H1 (cell line): ENCODE data around the gene AOC1. TPM values are rescaled to one million over a fixed set of nuclear protein-coding genes. Genes with fewer than 3 reads are reported as not detected.

Source experiments
- polyA plus RNA-seq, 7 experiments: library from polyadenylated mRNA; depleted of rRNA in 3 of 7; stranded (reverse) in 5 of 7; unstranded in 2 of 7; fragments of >200 nt in 5 of 7; fragments of 200-250 nt in 2 of 7; gene quantifications; 1 replicate in 5 of 7; 2 replicates in 1 of 7; 4 replicates in 1 of 7; pipeline versions ENCODE4 v1.2.1 to v1.2.3, GENCODE V29; 2011 to 2013; ENCODE audit warnings: missing spikeins in 2 of 7, mixed read lengths in 2 of 7
- total RNA-seq: library from RNA; stranded (reverse); fragmentation: NEBNext Ultra II Directional; extraction: Animal tissue kit (Norgen Biotek cat#: 25700); gene quantifications from 2 replicates; pipeline ENCODE4 v1.2.1, GENCODE V29; 2021
- TF ChIP-seq, protein P1 (sequence below): fragments of 300-600 bp; sonication (generic); IDR thresholded peaks from 2 replicates; pipeline ENCODE4 v1.7.1; 2012; ENCODE audit warnings: low read length, moderate library complexity, mild to moderate bottlenecking, inconsistent platforms; ENCODE audit not compliant: insufficient replicate concordance

AOC1 gene
- total and polyA plus RNA-seq, 2 of the 8 experiments (the other 6 are each of a cell fraction or from before 2014, with no cell fraction given), result 0.15 to 0.17 TPM

GRCh38 chr7:150846291-150847115 lies 5.8 kb upstream of the AOC1 start (continued):
- TF ChIP-seq, protein P1, sequence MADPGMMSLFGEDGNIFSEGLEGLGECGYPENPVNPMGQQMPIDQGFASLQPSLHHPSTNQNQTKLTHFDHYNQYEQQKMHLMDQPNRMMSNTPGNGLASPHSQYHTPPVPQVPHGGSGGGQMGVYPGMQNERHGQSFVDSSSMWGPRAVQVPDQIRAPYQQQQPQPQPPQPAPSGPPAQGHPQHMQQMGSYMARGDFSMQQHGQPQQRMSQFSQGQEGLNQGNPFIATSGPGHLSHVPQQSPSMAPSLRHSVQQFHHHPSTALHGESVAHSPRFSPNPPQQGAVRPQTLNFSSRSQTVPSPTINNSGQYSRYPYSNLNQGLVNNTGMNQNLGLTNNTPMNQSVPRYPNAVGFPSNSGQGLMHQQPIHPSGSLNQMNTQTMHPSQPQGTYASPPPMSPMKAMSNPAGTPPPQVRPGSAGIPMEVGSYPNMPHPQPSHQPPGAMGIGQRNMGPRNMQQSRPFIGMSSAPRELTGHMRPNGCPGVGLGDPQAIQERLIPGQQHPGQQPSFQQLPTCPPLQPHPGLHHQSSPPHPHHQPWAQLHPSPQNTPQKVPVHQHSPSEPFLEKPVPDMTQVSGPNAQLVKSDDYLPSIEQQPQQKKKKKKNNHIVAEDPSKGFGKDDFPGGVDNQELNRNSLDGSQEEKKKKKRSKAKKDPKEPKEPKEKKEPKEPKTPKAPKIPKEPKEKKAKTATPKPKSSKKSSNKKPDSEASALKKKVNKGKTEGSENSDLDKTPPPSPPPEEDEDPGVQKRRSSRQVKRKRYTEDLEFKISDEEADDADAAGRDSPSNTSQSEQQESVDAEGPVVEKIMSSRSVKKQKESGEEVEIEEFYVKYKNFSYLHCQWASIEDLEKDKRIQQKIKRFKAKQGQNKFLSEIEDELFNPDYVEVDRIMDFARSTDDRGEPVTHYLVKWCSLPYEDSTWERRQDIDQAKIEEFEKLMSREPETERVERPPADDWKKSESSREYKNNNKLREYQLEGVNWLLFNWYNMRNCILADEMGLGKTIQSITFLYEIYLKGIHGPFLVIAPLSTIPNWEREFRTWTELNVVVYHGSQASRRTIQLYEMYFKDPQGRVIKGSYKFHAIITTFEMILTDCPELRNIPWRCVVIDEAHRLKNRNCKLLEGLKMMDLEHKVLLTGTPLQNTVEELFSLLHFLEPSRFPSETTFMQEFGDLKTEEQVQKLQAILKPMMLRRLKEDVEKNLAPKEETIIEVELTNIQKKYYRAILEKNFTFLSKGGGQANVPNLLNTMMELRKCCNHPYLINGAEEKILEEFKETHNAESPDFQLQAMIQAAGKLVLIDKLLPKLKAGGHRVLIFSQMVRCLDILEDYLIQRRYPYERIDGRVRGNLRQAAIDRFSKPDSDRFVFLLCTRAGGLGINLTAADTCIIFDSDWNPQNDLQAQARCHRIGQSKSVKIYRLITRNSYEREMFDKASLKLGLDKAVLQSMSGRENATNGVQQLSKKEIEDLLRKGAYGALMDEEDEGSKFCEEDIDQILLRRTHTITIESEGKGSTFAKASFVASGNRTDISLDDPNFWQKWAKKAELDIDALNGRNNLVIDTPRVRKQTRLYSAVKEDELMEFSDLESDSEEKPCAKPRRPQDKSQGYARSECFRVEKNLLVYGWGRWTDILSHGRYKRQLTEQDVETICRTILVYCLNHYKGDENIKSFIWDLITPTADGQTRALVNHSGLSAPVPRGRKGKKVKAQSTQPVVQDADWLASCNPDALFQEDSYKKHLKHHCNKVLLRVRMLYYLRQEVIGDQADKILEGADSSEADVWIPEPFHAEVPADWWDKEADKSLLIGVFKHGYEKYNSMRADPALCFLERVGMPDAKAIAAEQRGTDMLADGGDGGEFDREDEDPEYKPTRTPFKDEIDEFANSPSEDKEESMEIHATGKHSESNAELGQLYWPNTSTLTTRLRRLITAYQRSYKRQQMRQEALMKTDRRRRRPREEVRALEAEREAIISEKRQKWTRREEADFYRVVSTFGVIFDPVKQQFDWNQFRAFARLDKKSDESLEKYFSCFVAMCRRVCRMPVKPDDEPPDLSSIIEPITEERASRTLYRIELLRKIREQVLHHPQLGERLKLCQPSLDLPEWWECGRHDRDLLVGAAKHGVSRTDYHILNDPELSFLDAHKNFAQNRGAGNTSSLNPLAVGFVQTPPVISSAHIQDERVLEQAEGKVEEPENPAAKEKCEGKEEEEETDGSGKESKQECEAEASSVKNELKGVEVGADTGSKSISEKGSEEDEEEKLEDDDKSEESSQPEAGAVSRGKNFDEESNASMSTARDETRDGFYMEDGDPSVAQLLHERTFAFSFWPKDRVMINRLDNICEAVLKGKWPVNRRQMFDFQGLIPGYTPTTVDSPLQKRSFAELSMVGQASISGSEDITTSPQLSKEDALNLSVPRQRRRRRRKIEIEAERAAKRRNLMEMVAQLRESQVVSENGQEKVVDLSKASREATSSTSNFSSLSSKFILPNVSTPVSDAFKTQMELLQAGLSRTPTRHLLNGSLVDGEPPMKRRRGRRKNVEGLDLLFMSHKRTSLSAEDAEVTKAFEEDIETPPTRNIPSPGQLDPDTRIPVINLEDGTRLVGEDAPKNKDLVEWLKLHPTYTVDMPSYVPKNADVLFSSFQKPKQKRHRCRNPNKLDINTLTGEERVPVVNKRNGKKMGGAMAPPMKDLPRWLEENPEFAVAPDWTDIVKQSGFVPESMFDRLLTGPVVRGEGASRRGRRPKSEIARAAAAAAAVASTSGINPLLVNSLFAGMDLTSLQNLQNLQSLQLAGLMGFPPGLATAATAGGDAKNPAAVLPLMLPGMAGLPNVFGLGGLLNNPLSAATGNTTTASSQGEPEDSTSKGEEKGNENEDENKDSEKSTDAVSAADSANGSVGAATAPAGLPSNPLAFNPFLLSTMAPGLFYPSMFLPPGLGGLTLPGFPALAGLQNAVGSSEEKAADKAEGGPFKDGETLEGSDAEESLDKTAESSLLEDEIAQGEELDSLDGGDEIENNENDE, result no peak
